ENCODE measurements around the gene IRS1.
A peak's percentile ranks its signal among the peaks of the same experiment; 100 is the strongest.

Gene IRS1

DNA sequence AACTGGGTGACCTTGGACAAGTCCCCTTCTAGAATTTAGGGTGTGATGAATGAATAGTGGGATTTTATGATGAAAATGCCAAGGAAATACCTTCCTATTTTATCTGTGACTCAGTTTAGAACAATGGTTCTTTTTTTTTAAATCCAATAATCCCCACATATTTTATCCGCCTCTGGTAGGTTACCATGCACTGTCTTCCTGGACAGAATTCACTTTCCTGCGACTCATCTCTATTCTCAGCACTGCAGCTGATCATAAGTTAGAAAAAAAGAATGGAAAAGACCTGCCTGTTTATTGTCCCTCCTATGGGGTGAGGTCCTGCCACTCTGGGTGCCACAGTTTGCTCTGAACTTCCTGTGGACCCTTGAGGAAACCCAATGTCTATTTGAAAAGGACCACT lies 73.1 kb downstream of the IRS1 start:
- DNase-seq (ENCODE audit: low spot score) = no peak

GRCh38 chr2:226725126-226725860 lies 74.3 kb downstream of the IRS1 start:
- no peak for DNase-seq (ENCODE audit: low spot score)

GRCh38 chr2:226721541-226721940 lies 78.1 kb downstream of the IRS1 start:
- DNase-seq (ENCODE audit: low spot score) = peak; percentile 63

GRCh38 chr2:226720948-226721347 lies 78.7 kb downstream of the IRS1 start:
- DNase-seq (ENCODE audit: low spot score) = no peak

DNA sequence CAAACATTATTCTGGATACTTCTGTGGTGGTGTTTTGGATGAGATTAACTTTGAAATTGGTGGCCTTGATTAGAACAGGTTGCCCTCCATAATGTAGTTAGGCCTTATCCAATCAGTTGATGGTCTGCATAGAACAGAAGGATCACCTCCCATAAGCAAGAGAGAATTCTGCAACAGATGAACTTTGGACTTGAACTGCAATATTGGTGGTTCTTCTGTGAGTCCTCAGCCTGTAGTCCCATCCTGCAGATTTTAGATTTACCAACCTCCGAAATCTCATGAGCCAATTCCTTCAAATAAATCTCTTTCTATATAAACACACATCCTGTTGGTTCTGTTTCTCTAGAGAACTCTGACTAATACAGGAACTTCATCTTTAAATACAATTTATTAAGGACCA lies 81.9 kb downstream of the IRS1 start:
- DNase-seq (ENCODE audit: low spot score) = no peak

DNA sequence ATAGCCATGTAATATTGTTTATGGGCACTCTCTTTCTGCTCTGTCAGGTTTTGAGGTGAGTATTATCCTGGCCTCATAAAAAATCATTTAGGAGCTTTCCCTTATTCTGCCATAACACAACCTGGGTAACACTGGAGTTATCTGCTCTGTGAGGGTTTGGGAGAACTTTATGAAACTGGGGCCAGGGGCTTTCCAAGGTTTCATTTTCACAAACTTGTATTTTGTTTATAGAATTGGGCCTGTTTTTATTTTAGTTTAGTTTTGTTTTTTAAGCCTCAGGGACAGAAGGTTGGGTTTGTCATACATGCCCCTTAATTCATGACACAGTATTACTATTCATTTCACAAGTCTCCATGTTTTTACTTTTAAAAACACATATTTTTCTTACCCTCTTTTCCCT lies 83.5 kb downstream of the IRS1 start:
- DNase-seq (ENCODE audit: low spot score) = no peak

DNA sequence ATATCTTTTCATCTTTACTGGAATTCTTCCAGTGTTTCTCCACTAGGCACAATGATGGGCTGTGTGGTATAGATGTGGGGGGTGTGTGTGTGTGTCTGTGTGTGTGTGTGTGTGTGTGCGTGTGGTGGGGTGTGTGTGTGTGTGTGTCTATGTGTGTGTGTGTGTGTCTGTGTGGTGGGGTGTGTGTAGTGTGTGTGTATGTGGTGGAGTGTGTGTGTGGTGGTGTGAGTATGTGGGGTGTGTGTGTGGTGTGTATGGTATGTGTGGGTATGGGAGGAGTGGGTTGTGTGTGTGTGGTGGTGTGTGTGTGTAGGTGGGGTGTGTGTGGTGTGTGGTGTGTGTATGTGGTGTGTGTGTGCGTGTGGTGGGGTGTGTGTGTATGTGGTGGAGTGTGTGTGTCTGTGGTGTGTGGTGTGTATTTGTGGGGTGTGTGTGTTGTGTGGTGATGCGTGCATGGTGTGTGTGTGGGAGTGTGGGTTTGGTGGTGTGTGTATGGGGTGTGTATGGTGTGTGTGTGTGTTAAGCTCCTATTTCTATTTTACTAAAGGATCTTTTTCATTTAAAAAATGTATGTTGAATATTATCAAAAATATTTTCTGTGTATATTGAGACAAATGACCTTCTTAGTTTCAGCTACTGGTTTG lies 84.2 kb downstream of the IRS1 start:
- no peak for DNase-seq (ENCODE audit: low spot score)

DNA sequence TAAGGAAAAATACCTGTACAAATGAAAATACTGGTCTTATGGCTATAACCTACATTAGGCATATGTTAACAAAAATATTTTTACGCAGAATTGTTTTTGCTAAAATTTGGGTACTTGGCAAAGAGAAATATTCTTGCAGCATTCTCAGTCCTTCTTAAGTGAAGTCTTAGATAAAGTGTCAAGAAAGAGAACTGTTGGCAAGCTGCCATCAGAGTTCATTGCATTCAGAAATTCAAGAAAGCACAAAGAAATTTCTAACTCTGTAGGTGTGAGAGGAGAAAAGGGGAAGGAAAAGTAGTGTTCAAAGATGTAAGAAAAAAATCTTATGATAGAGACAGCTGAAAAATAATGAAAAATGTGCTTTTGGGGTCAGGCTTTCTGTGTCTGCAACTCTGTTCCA lies 86.7 kb downstream of the IRS1 start:
- DNase-seq (ENCODE audit: low spot score) = no peak

DNA sequence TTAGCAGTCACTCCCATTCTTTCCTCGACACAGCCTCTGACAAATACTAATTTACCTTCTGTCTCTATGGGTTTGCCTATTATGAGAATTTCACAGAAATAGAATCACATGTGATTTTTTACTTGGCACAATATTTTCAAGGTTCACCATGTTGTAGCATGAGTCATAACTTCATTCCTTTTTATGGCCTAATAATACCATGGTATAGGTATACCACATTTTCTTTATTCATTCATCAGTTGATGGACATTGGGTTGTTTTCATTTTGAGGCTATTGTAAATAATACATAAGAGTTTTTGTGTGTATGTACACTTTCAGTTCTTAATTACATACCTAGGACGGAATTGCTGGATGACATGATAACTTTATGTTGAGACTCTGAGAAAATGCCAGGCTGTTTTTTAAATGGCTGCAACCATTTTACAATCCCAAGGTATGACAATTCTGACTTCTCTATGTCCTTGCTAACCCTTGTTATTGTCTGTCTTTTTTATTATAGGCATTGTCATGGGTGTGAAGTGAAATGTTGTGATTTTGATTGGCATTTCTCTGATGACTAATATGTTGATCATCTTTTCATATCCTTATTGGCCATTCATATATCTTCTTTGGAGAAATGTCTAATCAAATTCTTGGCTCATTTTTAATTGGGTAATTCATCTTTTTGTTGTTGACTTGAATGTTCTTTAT lies 87.9 kb downstream of the IRS1 start:
- no peak for DNase-seq (ENCODE audit: low spot score)

GRCh38 chr2:226707499-226707898 lies 92.1 kb downstream of the IRS1 start:
- DNase-seq (ENCODE audit: low spot score) = no peak

- DNase-seq (ENCODE audit: low spot score) = no peak
Observed at GRCh38 chr2:226705965-226706364, 93.7 kb downstream of the IRS1 start.

GRCh38 chr2:226705133-226705886 lies 94.3 kb downstream of the IRS1 start:
- no peak for DNase-seq (ENCODE audit: low spot score)

- DNase-seq (ENCODE audit: low spot score) = no peak
Observed at GRCh38 chr2:226703514-226703913, 96.1 kb downstream of the IRS1 start.

GRCh38 chr2:226702376-226702775 lies 97.2 kb downstream of the IRS1 start:
- no peak for DNase-seq (ENCODE audit: low spot score)

DNA sequence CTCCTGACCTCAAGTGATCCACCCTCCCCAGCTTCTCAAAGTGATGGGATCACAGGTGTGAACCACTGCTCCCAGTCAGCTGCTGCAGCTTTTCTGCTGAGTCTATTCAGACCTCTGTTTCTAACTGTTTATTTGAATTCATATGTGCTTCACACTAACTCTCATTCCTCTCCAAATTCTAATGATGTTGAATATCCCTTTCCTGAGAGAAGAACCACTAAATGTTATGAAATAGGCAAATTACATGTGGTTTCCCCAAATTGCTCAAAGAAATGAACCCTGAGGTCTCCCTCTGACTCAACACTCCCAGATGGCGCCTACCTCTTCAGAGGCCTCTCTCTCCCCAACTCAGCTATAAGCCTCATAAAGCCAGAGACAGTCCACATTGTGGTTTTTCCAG lies 98.6 kb downstream of the IRS1 start:
- no peak for DNase-seq (ENCODE audit: low spot score)

DNA sequence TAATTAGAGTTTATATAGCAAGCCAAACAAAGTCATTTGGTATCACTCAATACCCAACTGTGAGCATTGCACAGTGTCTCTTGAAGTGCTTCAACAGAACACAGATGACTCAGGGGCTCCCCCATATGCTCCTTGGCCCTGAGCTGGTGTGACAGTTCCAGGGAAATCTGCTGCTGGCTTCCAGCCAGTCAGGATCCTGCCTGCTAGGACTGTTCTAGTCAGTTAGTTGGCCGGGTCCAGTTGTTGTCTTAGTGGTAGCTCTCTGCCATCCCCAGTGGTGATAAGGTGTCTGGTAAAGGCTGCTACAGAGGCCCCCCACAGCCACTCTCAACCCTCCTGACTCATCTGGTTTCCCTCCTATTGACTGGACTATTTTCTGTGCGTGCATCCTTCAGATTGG lies 100.3 kb downstream of the IRS1 start:
- DNase-seq (ENCODE audit: low spot score) = peak; percentile 92

DNA sequence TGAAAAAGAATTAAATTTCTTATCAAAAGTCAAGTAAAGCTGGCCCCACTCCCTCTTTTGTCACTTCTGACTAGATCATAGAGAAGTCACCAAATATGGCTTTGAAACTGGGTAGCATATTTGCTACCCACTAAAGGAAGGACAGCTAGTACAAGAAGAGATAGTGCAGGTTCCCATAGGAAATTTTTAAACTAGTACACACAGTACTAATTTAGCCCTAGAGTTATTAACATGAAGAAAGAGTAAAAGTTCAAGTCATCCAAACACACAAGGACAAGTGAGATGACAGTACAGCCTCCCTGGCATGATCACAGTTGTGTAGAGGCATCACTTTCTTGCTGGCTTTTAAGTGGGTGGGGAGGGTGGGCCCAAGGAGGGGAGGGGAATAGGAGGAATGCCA lies 100.9 kb downstream of the IRS1 start:
- no peak for DNase-seq (ENCODE audit: low spot score)

- no peak for DNase-seq (ENCODE audit: low spot score)
Observed at GRCh38 chr2:226694586-226695284, 104.9 kb downstream of the IRS1 start.

- no peak for DNase-seq (ENCODE audit: low spot score)
Observed at GRCh38 chr2:226694149-226694548, 105.5 kb downstream of the IRS1 start.

GRCh38 chr2:226693521-226693920 lies 106.1 kb downstream of the IRS1 start:
- DNase-seq (ENCODE audit: low spot score) = no peak

DNA sequence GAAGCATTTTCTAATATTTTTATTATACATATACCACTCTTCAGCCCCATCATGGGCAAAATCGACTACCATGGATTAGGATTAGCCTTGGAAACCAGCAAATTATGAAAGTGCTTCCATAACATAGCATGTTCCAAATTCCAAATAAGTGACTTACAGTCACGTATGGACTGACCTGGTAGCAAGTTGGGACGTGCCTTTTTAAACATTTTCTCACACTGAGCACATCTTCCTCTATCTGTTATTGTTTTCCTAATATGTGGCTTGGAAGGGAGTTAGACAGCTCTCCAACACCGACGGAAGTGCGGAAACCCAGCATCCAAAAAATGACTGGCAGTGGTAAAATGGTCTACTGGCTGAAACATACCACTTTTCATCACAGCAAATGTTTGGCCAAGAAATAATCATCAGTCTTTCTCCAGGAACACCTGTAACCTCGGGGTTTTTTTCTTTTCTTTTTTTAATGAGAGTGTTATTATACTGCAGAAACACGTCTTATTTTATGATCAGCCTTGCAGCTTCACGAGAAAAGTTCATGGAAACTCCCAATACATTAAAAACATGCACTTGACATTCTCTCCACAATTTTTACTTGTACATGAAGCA lies 107.0 kb downstream of the IRS1 start:
- DNase-seq (ENCODE audit: low spot score) = no peak

DNA sequence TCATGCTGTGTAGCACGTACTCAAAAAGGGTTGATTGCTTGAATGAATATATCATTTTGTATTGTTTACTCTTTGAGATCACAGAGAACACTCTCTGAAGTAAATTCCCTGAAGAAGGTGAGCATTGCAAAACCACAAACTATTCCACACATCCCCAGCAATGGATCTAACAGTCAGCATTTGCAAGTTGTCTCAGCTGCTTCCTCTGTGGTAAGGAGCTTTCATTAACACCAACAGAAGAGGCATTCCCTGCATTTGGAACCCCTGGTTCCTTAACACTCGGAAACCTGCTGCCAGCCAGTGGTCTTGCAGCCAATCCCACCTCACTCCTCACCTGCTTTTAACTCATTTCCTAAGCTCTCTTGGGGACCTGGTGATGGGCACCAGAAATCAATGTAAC lies 108.4 kb downstream of the IRS1 start:
- no peak for DNase-seq (ENCODE audit: low spot score)

All from cerebellar cortex (tissue), 1 donor.